Measurements from ENCODE around the gene ZNF618.

- no peak for TF ChIP-seq CTCF (IDR thresholded peaks at IDR 0.05 in 4 of 5, conservative IDR thresholded peaks at IDR 0.05 in 1 of 5)
- TF ChIP-seq POLR2A (IDR thresholded peaks at IDR 0.05) = no peak
Measured at GRCh38 chr9:113943112-113944009, 67.3 kb downstream of the ZNF618 start.
